Osteoblast (primary cell): ENCODE measurements around the gene CHRND. TPM values are rescaled to one million over a fixed set of nuclear protein-coding genes. Genes with fewer than 3 reads are reported as not detected.

Source experiments
- DNase-seq: peaks from one replicate; pipeline ENCODE4 v3.0.0; 2011; ENCODE audit warnings: low spot score, mixed read lengths; ENCODE audit not compliant: insufficient read length; ENCODE audit errors: missing footprints
- H2AFZ ChIP-seq: 2 replicates; pipeline ENCODE4 v1.6.0; 2011; ENCODE audit warnings: mild to moderate bottlenecking, low read length
- H3K27ac ChIP-seq: 2 replicates; pipeline ENCODE4 v1.5.1; 2011; ENCODE audit warnings: mild to moderate bottlenecking, low read depth, low read length, moderate library complexity
- H3K27me3 ChIP-seq: 2 replicates; pipeline ENCODE4 v1.6.0; 2012; ENCODE audit warnings: mild to moderate bottlenecking, control low read depth, inconsistent platforms, low read length, moderate library complexity; ENCODE audit not compliant: insufficient read depth
- H3K36me3 ChIP-seq: 2 replicates; pipeline ENCODE4 v1.5.1; 2011; ENCODE audit warnings: mild to moderate bottlenecking, low read length, control low read depth, moderate library complexity; ENCODE audit not compliant: insufficient read depth
- H3K4me1 ChIP-seq: 2 replicates; pipeline ENCODE4 v1.5.1; 2011; ENCODE audit warnings: mild to moderate bottlenecking, low read length, control low read depth, moderate library complexity; ENCODE audit not compliant: insufficient read depth
- H3K4me2 ChIP-seq: 2 replicates; pipeline ENCODE4 v1.6.0; 2011; ENCODE audit warnings: mild to moderate bottlenecking, low read length; ENCODE audit not compliant: insufficient read depth
- H3K4me3 ChIP-seq: fragments of 200-600 bp; sonication (generic); 3 replicates; pipeline ENCODE4 v1.5.1; 2012; ENCODE audit warnings: mild to moderate bottlenecking, low read length, inconsistent platforms; ENCODE audit not compliant: insufficient read depth
- H3K79me2 ChIP-seq: 2 replicates; pipeline ENCODE4 v1.6.0; 2012; ENCODE audit warnings: mild to moderate bottlenecking, low read length, control low read depth, inconsistent platforms; ENCODE audit not compliant: insufficient read depth
- H3K9me3 ChIP-seq: 2 replicates; pipeline ENCODE4 v1.5.1; 2011; ENCODE audit warnings: low read depth, low read length, control low read depth
- H4K20me1 ChIP-seq: 2 replicates; pipeline ENCODE4 v1.6.0; 2012; ENCODE audit warnings: mild to moderate bottlenecking, low read length, control low read depth; ENCODE audit not compliant: insufficient read depth
- total RNA-seq: library from RNA; depleted of rRNA; stranded (reverse); fragments of >200 nt; gene quantifications from 2 replicates; pipeline ENCODE4 v1.2.3, GENCODE V29; 2012
- TF ChIP-seq, protein P1 (sequence below): IDR thresholded peaks from 2 replicates; pipeline ENCODE4 v1.5.1; 2011; ENCODE audit warnings: mild to moderate bottlenecking, low read depth, low read length, moderate library complexity; ENCODE audit errors: extremely low read depth

The CHRND gene
- total RNA-seq, 1 donor: not detected

DNA sequence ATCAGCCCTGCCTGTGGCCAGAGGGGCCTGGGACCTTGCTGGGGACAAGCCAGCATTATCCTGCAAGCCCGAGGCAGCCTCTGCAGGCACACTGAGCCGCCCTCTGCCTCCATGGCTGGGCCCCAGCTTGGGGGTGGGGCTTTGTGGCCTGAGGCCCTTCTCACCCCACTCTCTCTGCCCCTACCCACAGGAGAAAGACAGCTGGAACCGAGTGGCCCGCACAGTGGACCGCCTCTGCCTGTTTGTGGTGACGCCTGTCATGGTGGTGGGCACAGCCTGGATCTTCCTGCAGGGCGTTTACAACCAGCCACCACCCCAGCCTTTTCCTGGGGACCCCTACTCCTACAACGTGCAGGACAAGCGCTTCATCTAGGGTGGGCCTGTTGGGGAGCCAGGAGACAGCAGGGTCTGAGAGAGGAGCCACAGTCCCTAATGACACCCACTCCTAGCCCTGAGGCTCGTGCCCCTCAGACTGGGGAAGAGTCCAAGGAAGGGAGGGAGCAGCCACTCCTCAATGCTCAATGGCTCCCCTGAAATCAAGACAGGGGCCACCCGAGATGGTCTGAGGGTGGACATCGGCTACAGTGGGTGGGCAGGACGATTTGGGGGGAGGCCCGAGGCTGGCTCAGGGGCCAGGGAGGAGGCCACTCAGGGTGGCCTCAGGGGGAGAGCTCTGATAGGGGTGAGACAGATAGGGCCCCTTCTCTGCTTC, 9.1 kb downstream of the CHRND start:
- Histone ChIP-seq H3K4me2 (no peak overlapping the region), H2AFZ (no peak overlapping the region), H3K36me3 (no peaks in the 10 kb centered on the region), H3K4me3 (no peak overlapping the region), H3K27ac (no peak overlapping the region), H3K79me2 (no peaks in the 10 kb centered on the region), H3K9me3 (peaks cover 5% of the 10 kb centered on the region), H3K4me1 (no peaks in the 10 kb centered on the region), H3K27me3 (peaks cover 13% of the 10 kb centered on the region), H4K20me1 (no peaks in the 10 kb centered on the region)
- TF ChIP-seq, protein P1, sequence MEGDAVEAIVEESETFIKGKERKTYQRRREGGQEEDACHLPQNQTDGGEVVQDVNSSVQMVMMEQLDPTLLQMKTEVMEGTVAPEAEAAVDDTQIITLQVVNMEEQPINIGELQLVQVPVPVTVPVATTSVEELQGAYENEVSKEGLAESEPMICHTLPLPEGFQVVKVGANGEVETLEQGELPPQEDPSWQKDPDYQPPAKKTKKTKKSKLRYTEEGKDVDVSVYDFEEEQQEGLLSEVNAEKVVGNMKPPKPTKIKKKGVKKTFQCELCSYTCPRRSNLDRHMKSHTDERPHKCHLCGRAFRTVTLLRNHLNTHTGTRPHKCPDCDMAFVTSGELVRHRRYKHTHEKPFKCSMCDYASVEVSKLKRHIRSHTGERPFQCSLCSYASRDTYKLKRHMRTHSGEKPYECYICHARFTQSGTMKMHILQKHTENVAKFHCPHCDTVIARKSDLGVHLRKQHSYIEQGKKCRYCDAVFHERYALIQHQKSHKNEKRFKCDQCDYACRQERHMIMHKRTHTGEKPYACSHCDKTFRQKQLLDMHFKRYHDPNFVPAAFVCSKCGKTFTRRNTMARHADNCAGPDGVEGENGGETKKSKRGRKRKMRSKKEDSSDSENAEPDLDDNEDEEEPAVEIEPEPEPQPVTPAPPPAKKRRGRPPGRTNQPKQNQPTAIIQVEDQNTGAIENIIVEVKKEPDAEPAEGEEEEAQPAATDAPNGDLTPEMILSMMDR: no peak
- DNase-seq: peak; percentile 62

DNA sequence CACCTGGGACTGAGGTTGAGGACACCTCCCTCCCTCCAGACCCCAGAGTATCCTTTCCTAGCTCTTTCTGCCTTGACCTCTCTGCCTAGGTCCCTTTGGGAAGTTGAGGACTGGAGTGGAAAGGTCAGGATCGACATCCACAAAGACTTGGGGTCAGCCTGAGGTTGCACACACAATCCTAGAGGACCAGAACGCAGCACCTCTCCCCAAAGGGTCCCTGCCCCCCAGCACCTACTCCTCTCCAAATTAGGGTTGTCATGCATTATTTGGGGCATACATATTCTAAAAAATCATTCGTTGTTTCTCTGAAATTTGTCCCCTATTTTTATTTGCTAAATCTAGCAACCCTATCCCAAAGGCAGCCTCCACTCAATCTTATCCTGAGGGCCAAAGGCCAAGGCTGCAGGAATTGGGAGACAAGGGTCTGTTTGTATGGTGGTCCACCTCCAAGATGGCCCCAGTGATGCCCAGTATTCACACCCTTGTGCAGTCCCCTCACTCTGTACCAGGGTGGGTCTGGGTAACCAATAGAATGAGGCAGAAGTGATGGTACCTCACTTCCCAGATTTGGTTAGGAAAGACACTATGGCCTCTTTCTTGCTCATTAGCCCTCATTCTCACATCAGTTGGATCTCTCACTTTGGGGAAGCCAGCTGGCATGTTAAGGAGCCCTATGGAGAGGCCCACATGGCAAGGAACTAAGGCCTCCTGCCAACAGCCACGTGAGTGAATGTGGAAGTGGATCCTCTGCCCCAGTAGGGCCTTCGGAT, 10.0 kb downstream of the CHRND start:
- TF ChIP-seq, protein P1: no peak
- no peak overlapping the region for H3K4me3 ChIP-seq
- no peak overlapping the region for H3K27ac ChIP-seq
- H3K4me1 ChIP-seq: no peaks in the 10 kb centered on the region
- DNase-seq: peak; percentile 77
- no peaks in the 10 kb centered on the region for H4K20me1 ChIP-seq
- H3K27me3 ChIP-seq: peaks cover 16% of the 10 kb centered on the region
- no peaks in the 10 kb centered on the region for H3K36me3 ChIP-seq
- H2AFZ ChIP-seq: no peak overlapping the region
- peaks cover 5% of the 10 kb centered on the region for H3K9me3 ChIP-seq
- no peak overlapping the region for H3K4me2 ChIP-seq
- no peaks in the 10 kb centered on the region for H3K79me2 ChIP-seq

DNA sequence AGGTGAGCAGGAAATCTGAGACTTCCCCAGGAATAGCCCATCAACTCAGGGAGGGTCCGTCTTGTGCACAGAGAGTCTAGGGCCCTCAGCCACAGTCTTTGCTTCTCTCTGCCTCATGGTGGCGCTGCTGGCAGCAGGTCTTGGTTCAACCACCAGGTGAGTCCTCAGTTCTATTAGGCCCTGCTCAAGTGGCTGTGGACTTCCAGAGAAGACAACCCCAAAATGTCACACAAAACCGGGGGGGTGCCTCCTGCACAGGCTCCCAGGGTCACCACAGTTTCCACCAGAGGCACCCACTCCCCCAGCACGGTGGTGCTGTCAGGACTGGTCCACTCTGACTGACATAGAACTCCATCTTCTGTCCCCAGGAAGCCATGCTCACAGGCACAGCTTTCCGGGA, 11.1 kb downstream of the CHRND start:
- no peak overlapping the region for H2AFZ ChIP-seq
- TF ChIP-seq, protein P1: peak; percentile 27
- H3K36me3 ChIP-seq: no peaks in the 10 kb centered on the region
- no peaks in the 10 kb centered on the region for H3K79me2 ChIP-seq
- no peaks in the 10 kb centered on the region for H3K4me1 ChIP-seq
- no peak overlapping the region for H3K27ac ChIP-seq
- H3K4me3 ChIP-seq: no peak overlapping the region
- H3K27me3 ChIP-seq: peaks cover 16% of the 10 kb centered on the region
- peak; percentile 57 for DNase-seq
- no peaks in the 10 kb centered on the region for H4K20me1 ChIP-seq
- peaks cover 5% of the 10 kb centered on the region for H3K9me3 ChIP-seq
- H3K4me2 ChIP-seq: no peak overlapping the region

DNA sequence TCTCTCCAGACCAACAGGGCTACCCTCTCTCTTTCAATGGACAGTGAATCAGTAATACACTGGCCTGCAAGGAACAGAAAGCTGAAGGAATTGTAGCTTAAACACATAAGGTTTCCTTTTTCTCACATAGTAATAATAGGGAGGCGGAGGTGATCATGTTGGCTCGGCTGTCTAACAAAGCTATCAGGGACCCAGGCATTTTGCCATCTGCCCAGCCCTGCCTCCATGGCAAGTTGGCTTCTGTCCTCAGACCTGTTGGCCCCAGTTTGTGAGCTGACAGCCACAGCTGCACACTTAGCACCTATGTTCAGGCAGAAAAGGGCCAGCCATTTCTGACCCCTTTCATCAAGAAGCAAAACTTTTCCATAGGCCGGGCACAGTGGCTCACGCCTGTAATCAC, 11.5 kb downstream of the CHRND start:
- H3K4me2 ChIP-seq: no peak overlapping the region
- TF ChIP-seq, protein P1: no peak
- H3K9me3 ChIP-seq: peaks cover 5% of the 10 kb centered on the region
- no peak overlapping the region for H3K27ac ChIP-seq
- H4K20me1 ChIP-seq: no peaks in the 10 kb centered on the region
- no peak overlapping the region for H3K4me3 ChIP-seq
- H3K79me2 ChIP-seq: no peaks in the 10 kb centered on the region
- no peaks in the 10 kb centered on the region for H3K36me3 ChIP-seq
- DNase-seq: peak; percentile 80
- H3K4me1 ChIP-seq: no peaks in the 10 kb centered on the region
- peaks cover 16% of the 10 kb centered on the region for H3K27me3 ChIP-seq
- no peak overlapping the region for H2AFZ ChIP-seq
